Keratinocyte (primary cell): ENCODE measurements around the gene SVOPL. TPM values are rescaled to one million over a fixed set of nuclear protein-coding genes. Genes with fewer than 3 reads are reported as not detected.

Source experiments
- DNase-seq: peaks from one replicate; pipeline ENCODE4 v3.0.0-alpha.2; 2011; ENCODE audit warnings: low read depth, missing footprints, low spot score
- FAIRE-seq: peaks from 2 replicates; lab custom pipeline; 2011; peaks lifted over from hg19 to GRCh38; lab: Jason Lieb, UNC
- H2AFZ ChIP-seq: 2 replicates; pipeline ENCODE4 v1.6.0; 2012; ENCODE audit warnings: low read length, control low read depth, inconsistent platforms; ENCODE audit not compliant: control insufficient read depth
- H3K27ac ChIP-seq: 2 replicates; pipeline ENCODE4 v1.5.1; 2011; ENCODE audit warnings: low read length; ENCODE audit not compliant: control insufficient read depth, insufficient read depth
- H3K27me3 ChIP-seq: 3 replicates; pipeline ENCODE4 v1.6.0; 2011; ENCODE audit warnings: low read length; ENCODE audit not compliant: control insufficient read depth, insufficient read depth; ENCODE audit errors: extremely low read depth
- H3K36me3 ChIP-seq, 2 experiments: 2 replicates in 1 of 2; 3 replicates in 1 of 2; pipeline ENCODE4 v1.5.1; 2011; ENCODE audit warnings: low read length in 2 of 2, mild to moderate bottlenecking in 1 of 2; ENCODE audit not compliant: control insufficient read depth in 2 of 2, insufficient read depth in 2 of 2; ENCODE audit errors: extremely low read depth in 1 of 2
- H3K4me1 ChIP-seq: 3 replicates; pipeline ENCODE4 v1.5.1; 2011; ENCODE audit warnings: low read length; ENCODE audit not compliant: control insufficient read depth, insufficient read depth; ENCODE audit errors: extremely low read depth
- H3K4me2 ChIP-seq: 3 replicates; pipeline ENCODE4 v1.6.0; 2011; ENCODE audit warnings: low read depth, low read length; ENCODE audit not compliant: control insufficient read depth, insufficient read depth; ENCODE audit errors: extremely low read depth
- H3K4me3 ChIP-seq, 3 experiments: fragments of 200-600 bp in 1 of 3; sonication (generic) in 1 of 3; 2 replicates in 2 of 3; 3 replicates in 1 of 3; pipeline ENCODE4 v1.5.1; 2011 to 2016; ENCODE audit warnings: low read length in 3 of 3, mild to moderate bottlenecking in 3 of 3, control low read depth in 2 of 3, inconsistent platforms in 1 of 3, low read depth in 1 of 3, mixed read lengths in 1 of 3, mixed run types in 1 of 3, moderate library complexity in 1 of 3; ENCODE audit not compliant: control insufficient read depth in 2 of 3, insufficient read depth in 2 of 3; ENCODE audit errors: extremely low read depth in 1 of 3
- H3K79me2 ChIP-seq: 2 replicates; pipeline ENCODE4 v1.6.0; 2012; ENCODE audit warnings: low read length; ENCODE audit not compliant: control insufficient read depth, insufficient read depth
- H3K9ac ChIP-seq: 3 replicates; pipeline ENCODE4 v1.6.0; 2011; ENCODE audit warnings: low read length; ENCODE audit not compliant: control insufficient read depth, insufficient read depth; ENCODE audit errors: extremely low read depth
- H3K9me1 ChIP-seq: 3 replicates; pipeline ENCODE4 v1.6.0; 2011; ENCODE audit warnings: low read length; ENCODE audit not compliant: control insufficient read depth, insufficient read depth; ENCODE audit errors: extremely low read depth
- H3K9me3 ChIP-seq: 2 replicates; pipeline ENCODE4 v1.5.1; 2012; ENCODE audit warnings: low read depth, low read length; ENCODE audit not compliant: control insufficient read depth
- H4K20me1 ChIP-seq: 3 replicates; pipeline ENCODE4 v1.6.0; 2011; ENCODE audit warnings: low read length; ENCODE audit not compliant: control insufficient read depth, insufficient read depth; ENCODE audit errors: extremely low read depth
- EZH2 ChIP-seq: IDR thresholded peaks from one replicate; pipeline ENCODE4 v1.6.1; 2012; ENCODE audit warnings: inconsistent platforms, mild to moderate bottlenecking, low read length, moderate library complexity
- dilution Hi-C: fragments of 300-500 bp; cut with MboI; formaldehyde crosslinking; loops from one replicate; pipeline ENCODE4 v1.7.0; 2020; ENCODE audit warnings: low sequenced_read_pairs; ENCODE audit not compliant: extremely low pct_ligation_motif_present
- polyA plus RNA-seq, 5 experiments: library from polyadenylated mRNA; depleted of rRNA in 3 of 5; stranded (reverse) in 3 of 5; stranded (forward) in 1 of 5; unstranded in 1 of 5; fragments of >200 nt; gene quantifications; 1 replicate in 1 of 5; 2 replicates in 3 of 5; 3 replicates in 1 of 5; pipeline versions ENCODE4 v1.2.1 to v1.2.3, GENCODE V29; 2011 to 2012; ENCODE audit warnings: missing spikeins in 2 of 5, low read depth in 1 of 5, low replicate concordance in 1 of 5
- TF ChIP-seq, protein P1 (sequence below), 3 experiments: IDR thresholded peaks in 1 of 3; conservative IDR thresholded peaks in 1 of 3; optimal IDR thresholded peaks in 1 of 3; 2 replicates in 2 of 3; 3 replicates in 1 of 3; pipeline versions ENCODE3 to v1.5.1; 2011; ENCODE audit warnings: low read length in 3 of 3, mild to moderate bottlenecking in 3 of 3, moderate library complexity in 2 of 3, control low read depth in 1 of 3, inconsistent platforms in 1 of 3; ENCODE audit not compliant: insufficient read depth in 2 of 3; ENCODE audit errors: extremely low read depth in 1 of 3

SVOPL gene
- polyA plus RNA-seq, 1 donor (not counting 4 experiments of a cell fraction or from before 2014, with no cell fraction given) = not detected

GRCh38 chr7:138570715-138571114 lies 130.4 kb downstream of the SVOPL start:
- Histone ChIP-seq H3K4me1 (no peaks in the 10 kb centered on the region), H3K79me2 (no peaks in the 10 kb centered on the region), H3K4me2 (no peak overlapping the region), H3K36me3 (peaks cover 0 to 4% of the 10 kb centered on the region in 2 experiments), H3K9me3 (no peaks in the 10 kb centered on the region), H2AFZ (no peak overlapping the region), H3K4me3 (no peak overlapping the region), H3K9me1 (no peaks in the 10 kb centered on the region), H3K9ac (no peak overlapping the region), H3K27ac (no peak overlapping the region), H3K27me3 (no peaks in the 10 kb centered on the region), H4K20me1 (no peaks in the 10 kb centered on the region)
- DNase-seq (no peak), FAIRE-seq (no peak)
- TF ChIP-seq, protein P1, sequence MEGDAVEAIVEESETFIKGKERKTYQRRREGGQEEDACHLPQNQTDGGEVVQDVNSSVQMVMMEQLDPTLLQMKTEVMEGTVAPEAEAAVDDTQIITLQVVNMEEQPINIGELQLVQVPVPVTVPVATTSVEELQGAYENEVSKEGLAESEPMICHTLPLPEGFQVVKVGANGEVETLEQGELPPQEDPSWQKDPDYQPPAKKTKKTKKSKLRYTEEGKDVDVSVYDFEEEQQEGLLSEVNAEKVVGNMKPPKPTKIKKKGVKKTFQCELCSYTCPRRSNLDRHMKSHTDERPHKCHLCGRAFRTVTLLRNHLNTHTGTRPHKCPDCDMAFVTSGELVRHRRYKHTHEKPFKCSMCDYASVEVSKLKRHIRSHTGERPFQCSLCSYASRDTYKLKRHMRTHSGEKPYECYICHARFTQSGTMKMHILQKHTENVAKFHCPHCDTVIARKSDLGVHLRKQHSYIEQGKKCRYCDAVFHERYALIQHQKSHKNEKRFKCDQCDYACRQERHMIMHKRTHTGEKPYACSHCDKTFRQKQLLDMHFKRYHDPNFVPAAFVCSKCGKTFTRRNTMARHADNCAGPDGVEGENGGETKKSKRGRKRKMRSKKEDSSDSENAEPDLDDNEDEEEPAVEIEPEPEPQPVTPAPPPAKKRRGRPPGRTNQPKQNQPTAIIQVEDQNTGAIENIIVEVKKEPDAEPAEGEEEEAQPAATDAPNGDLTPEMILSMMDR (optimal IDR thresholded peaks at IDR 0.05 in 1 of 3, IDR thresholded peaks at IDR 0.05 in 1 of 3, conservative IDR thresholded peaks at IDR 0.05 in 1 of 3; ENCODE audit: extremely low read depth in 1 of 3, insufficient read depth in 2 of 3, low read length in 3 of 3) = no peak
- TF ChIP-seq EZH2 = no peak
- dilution Hi-C loops = no loop called here

DNA sequence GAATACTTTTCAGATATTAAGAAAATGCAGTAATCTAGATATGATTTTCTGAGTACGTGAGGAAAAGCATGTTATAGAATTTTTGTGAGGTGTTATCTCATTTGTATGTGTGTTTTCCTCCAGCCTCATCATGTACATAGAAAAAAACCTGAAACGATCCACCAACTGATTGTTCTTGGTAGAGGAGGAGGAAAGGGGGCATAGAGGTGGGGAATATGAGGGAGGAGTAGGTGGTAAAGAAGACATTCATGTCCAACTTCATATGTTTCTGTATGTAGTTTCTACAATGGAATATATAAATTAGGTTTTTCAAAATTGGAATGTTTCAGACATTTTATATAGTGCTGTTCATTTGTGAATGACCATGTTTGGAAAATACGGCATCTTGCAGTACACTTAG lies 131.7 kb downstream of the SVOPL start:
- H3K27ac ChIP-seq = no peak overlapping the region
- H2AFZ ChIP-seq = no peak overlapping the region
- no peaks in the 10 kb centered on the region for H3K79me2 ChIP-seq
- no peaks in the 10 kb centered on the region for H3K9me1 ChIP-seq
- no peaks in the 10 kb centered on the region for H3K4me1 ChIP-seq
- DNase-seq (no peak), FAIRE-seq (no peak)
- no peak overlapping the region for H3K4me3 ChIP-seq
- H3K9ac ChIP-seq = no peak overlapping the region
- no peaks in the 10 kb centered on the region for H3K27me3 ChIP-seq
- peaks cover 6% of the 10 kb centered on the region for H3K9me3 ChIP-seq
- peaks cover under 1 to 5% of the 10 kb centered on the region in 2 experiments for H3K36me3 ChIP-seq
- dilution Hi-C loops = no loop called here
- no peaks in the 10 kb centered on the region for H4K20me1 ChIP-seq
- no peak overlapping the region for H3K4me2 ChIP-seq
- no peak for TF ChIP-seq EZH2
- TF ChIP-seq, protein P1 (optimal IDR thresholded peaks at IDR 0.05 in 1 of 3, IDR thresholded peaks at IDR 0.05 in 1 of 3, conservative IDR thresholded peaks at IDR 0.05 in 1 of 3; ENCODE audit: extremely low read depth in 1 of 3, insufficient read depth in 2 of 3, low read length in 3 of 3) = no peak
